GM12878 (cell line): Measurements from ENCODE around the gene MYLK4. TPM values are rescaled to one million over a fixed set of nuclear protein-coding genes. Genes with fewer than 3 reads are reported as not detected.

Experiments used
- ATAC-seq: fragments of 200-7000 bp; cut with Tn5 transposase; 3 replicates; pipeline ENCODE4 v1.9.1; 2020; ENCODE audit warnings: mild to moderate bottlenecking, moderate library complexity
- BruUV-seq: library from RNA; stranded (reverse); fragments of 400-500 nt; replicated peaks from 2 replicates; lab custom pipeline; 2021; lab: Mats Ljungman, UMichigan
- CTCF ChIA-PET: fragments of 300-600 bp; sonication (Branson Sonifier 250); formaldehyde crosslinking; extraction: SDS; loops from one replicate; lab custom pipeline; 2021; ENCODE audit warnings: inconsistent platforms; lab: Yijun Ruan, JAX
- POLR2A ChIA-PET: fragments of 350-600 bp; formaldehyde crosslinking; extraction: SDS; loops from one replicate; lab custom pipeline; 2021; ENCODE audit warnings: inconsistent platforms; lab: Charles Lee
- RAD21 ChIA-PET: fragments of 300-600 bp; sonication (Branson Sonifier 250); formaldehyde crosslinking; loops from one replicate; lab custom pipeline; 2023; ENCODE audit warnings: antibody characterized with exemption; ENCODE audit not compliant: unreplicated experiment; lab: Charles Lee
- SMC1A ChIA-PET: fragments of 300-600 bp; sonication (Branson Sonifier 250); formaldehyde crosslinking; loops from one replicate; lab custom pipeline; 2023; ENCODE audit not compliant: unreplicated experiment, uncharacterized antibody; lab: Charles Lee
- DNase-seq: peaks from one replicate; pipeline ENCODE4 v3.0.0-alpha.2; 2011; ENCODE audit warnings: low read depth, low spot score
- FAIRE-seq: peaks from 3 replicates; lab custom pipeline; 2011; peaks lifted over from hg19 to GRCh38; lab: Jason Lieb, UNC
- H2AFZ ChIP-seq: 2 replicates; pipeline ENCODE4 v1.6.0; 2011; ENCODE audit warnings: low read depth, low read length, control low read depth; ENCODE audit not compliant: control insufficient read depth
- H3K27ac ChIP-seq: 2 replicates; pipeline ENCODE4 v1.5.1; 2011; ENCODE audit warnings: control low read depth; ENCODE audit not compliant: control insufficient read depth, insufficient read depth
- H3K27me3 ChIP-seq, 2 experiments: replicated peaks in 1 of 2; 2 replicates each; pipeline versions ENCODE4 v1.6.0 to v1.6.1; 2011; ENCODE audit warnings: low read length in 1 of 2; ENCODE audit not compliant: control insufficient read depth in 2 of 2, insufficient read depth in 2 of 2
- H3K36me3 ChIP-seq, 2 experiments: 2 replicates each; pipeline ENCODE4 v1.5.1; 2011; ENCODE audit warnings: low read length in 1 of 2; ENCODE audit not compliant: control insufficient read depth in 2 of 2, insufficient read depth in 2 of 2
- H3K4me1 ChIP-seq: 2 replicates; pipeline ENCODE4 v1.6.1; 2011; ENCODE audit warnings: mild to moderate bottlenecking, low read length, moderate library complexity, mixed read lengths; ENCODE audit not compliant: control insufficient read depth, insufficient read depth
- H3K4me2 ChIP-seq: 2 replicates; pipeline ENCODE4 v1.6.0; 2011; ENCODE audit warnings: control low read depth; ENCODE audit not compliant: control insufficient read depth, insufficient read depth
- H3K4me3 ChIP-seq: fragments of 200-600 bp; sonication (generic); 2 replicates; pipeline ENCODE4 v1.5.1; 2016
- H3K79me2 ChIP-seq: 2 replicates; pipeline ENCODE4 v1.6.0; 2011; ENCODE audit warnings: low read length; ENCODE audit not compliant: control insufficient read depth, insufficient read depth
- H3K9ac ChIP-seq: 2 replicates; pipeline ENCODE4 v1.8.0; 2011; ENCODE audit warnings: low read length, control low read depth, mixed read lengths; ENCODE audit not compliant: control insufficient read depth, insufficient read depth
- H3K9me3 ChIP-seq: replicated peaks from 3 replicates; pipeline ENCODE4 v1.5.1; 2011; ENCODE audit warnings: mild to moderate bottlenecking, low read length; ENCODE audit not compliant: control insufficient read depth, insufficient read depth
- H4K20me1 ChIP-seq: 2 replicates; pipeline ENCODE4 v1.6.0; 2011; ENCODE audit not compliant: control insufficient read depth, insufficient read depth
- ASH2L ChIP-seq: fragments of 300-600, 200-600 bp; sonication (generic); IDR thresholded peaks from 2 replicates; pipeline ENCODE4 v1.6.1; 2017; ENCODE audit warnings: low read depth, mild to moderate bottlenecking, borderline replicate concordance
- ATF7 ChIP-seq: fragments of 450-650 bp; IDR thresholded peaks from 2 replicates; pipeline ENCODE4 v1.6.1; 2016; ENCODE audit warnings: low read depth, mild to moderate bottlenecking
- NRF1 ChIP-seq: conservative IDR thresholded peaks from 2 replicates; pipeline ENCODE4 v1.6.1; 2011; ENCODE audit warnings: mild to moderate bottlenecking, low read depth, low read length, improper control_type of control experiment
- WGBS: methylation state at CpG from one replicate; pipeline ENCODE4 v1.1.6; 2016; ENCODE audit warnings: low lambda C conversion rate; ENCODE audit not compliant: insufficient replicate concordance, insufficient coverage; ENCODE audit errors: missing lambda C conversion rate; 5-methylcytosine and 5-hydroxymethylcytosine counted together
- in situ Hi-C: fragments of 300-500 bp; cut with MboI; formaldehyde crosslinking; loops from 9 replicates; pipeline ENCODE4 v1.14.3; 2018; ENCODE audit warnings: mixed read lengths
- intact Hi-C: fragments of 100-400 bp; cut with micrococcal nuclease; formaldehyde crosslinking; loops from one replicate; pipeline ENCODE4 v1.14.2; 2022; ENCODE audit not compliant: unreplicated experiment
- polyA plus RNA-seq, 11 experiments: library from polyadenylated mRNA; depleted of rRNA in 4 of 11; unstranded in 6 of 11; stranded (reverse) in 5 of 11; fragments of >200 nt; fragmentation: Nextera tagmentation in 4 of 11; fragmentation: Illumina TruSeq in 1 of 11; extraction: Ambion mirVana in 4 of 11; extraction: Trizol in 1 of 11; gene quantifications; 1 replicate in 1 of 11; 2 replicates in 10 of 11; pipeline versions ENCODE4 v1.2.1 to v1.2.3, GENCODE V29; 2011 to 2016; ENCODE audit warnings: inconsistent platforms in 2 of 11, missing spikeins in 2 of 11, low read depth in 1 of 11
- total RNA-seq, 4 experiments: library from RNA; depleted of rRNA in 3 of 4; stranded (reverse); fragments of >200 nt in 3 of 4; fragmentation: Illumina TruSeq in 1 of 4; extraction: Trizol in 1 of 4; gene quantifications; 2 replicates each; pipeline versions ENCODE4 v1.2.1 to v1.2.3, GENCODE V29; 2013 to 2021
- TF ChIP-seq, protein P1 (sequence below): fragments of 450-650 bp; IDR thresholded peaks from 2 replicates; pipeline ENCODE4 v1.6.1; 2017; ENCODE audit warnings: borderline replicate concordance
- TF ChIP-seq, protein P2 (sequence below): fragments of 450-650 bp; IDR thresholded peaks from 2 replicates; pipeline ENCODE4 v1.6.1; 2017; ENCODE audit warnings: mild to moderate bottlenecking, moderate library complexity
- TF ChIP-seq, protein P3 (sequence below): fragments of 450-650 bp; IDR thresholded peaks from 2 replicates; pipeline ENCODE4 v1.6.1; 2016; ENCODE audit warnings: mild to moderate bottlenecking

The MYLK4 gene
- total and polyA plus RNA-seq, 10 of the 15 experiments (the other 5 are each of a cell fraction or from before 2014, with no cell fraction given) = under 0.01 to 0.09 (median 0.05) TPM; not detected in 1

DNA sequence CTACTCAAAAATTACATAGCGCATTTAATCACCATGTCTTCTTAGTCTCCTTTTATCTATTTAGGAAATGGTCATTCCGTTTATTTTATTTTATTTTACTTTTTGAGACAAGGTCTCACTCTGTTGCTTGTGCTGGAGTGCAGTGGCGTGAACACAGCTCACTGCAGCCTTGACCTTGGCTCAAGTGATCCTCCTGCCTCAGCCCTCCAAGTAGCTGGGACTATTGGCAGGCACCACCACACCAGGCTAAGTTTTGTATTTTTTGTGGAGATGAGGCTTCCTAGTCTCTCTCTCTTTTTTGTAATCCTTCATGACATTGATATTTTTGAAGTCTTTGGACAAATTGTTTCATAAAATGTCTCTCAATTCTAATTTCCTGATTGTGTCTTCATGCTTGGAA is 4.7 kb upstream of the MYLK4 start (continued):
- TF ChIP-seq, protein P1, sequence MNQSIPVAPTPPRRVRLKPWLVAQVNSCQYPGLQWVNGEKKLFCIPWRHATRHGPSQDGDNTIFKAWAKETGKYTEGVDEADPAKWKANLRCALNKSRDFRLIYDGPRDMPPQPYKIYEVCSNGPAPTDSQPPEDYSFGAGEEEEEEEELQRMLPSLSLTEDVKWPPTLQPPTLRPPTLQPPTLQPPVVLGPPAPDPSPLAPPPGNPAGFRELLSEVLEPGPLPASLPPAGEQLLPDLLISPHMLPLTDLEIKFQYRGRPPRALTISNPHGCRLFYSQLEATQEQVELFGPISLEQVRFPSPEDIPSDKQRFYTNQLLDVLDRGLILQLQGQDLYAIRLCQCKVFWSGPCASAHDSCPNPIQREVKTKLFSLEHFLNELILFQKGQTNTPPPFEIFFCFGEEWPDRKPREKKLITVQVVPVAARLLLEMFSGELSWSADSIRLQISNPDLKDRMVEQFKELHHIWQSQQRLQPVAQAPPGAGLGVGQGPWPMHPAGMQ = no peak
- no peak for TF ChIP-seq NRF1

DNA sequence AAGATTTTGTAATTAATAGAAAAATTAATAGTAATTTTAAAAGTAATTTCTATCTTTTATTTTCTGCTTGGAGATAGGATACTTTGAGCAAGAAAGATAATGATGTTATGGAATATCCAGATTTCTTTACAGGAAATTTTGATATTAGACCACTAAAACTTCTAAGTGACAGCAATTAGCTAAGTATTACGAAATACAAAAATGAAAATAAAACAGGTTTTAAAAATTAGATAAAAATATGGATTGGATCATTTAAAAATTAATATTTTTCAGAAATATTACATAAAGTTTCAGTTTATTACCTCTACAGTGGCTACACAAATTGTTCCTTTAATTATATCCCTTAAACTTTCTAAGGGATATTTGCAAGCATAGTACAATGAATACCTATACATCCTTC is 4.2 kb upstream of the MYLK4 start:
- Histone ChIP-seq H3K36me3 (no peaks in the 10 kb centered on the region), H3K27ac (no peak overlapping the region), H3K27me3 (peaks cover 2 to 4% of the 10 kb centered on the region in 2 experiments; a peak in 2 of 4 replicates), H3K4me1 (no peaks in the 10 kb centered on the region), H3K4me3 (no peak overlapping the region), H3K79me2 (no peaks in the 10 kb centered on the region), H3K9ac (no peak overlapping the region), H3K4me2 (no peak overlapping the region), H4K20me1 (no peaks in the 10 kb centered on the region), H3K9me3 (no peaks in the 10 kb centered on the region), H2AFZ (no peak overlapping the region)
- no TSS peak for BruUV-seq
- intact Hi-C loops = no loop called here
- POLR2A ChIA-PET = no interaction called here
- RAD21 ChIA-PET = interaction anchor here (0.6 kb wide), 1 partner anchor 312 kb away, joined by 4 read pairs; no protein-coding TSS in a partner anchor
- FAIRE-seq (no peak), ATAC-seq (no peak), DNase-seq (no peak)
- WGBS = 0% methylated on average over 1 of the region's 1 CpG
- SMC1A ChIA-PET = interaction anchor here (1.6 kb wide), 1 partner anchor 21 kb away, joined by 5 read pairs; no protein-coding TSS in a partner anchor
- TF ChIP-seq ASH2L (no peak), ATF7 (no peak)
- TF ChIP-seq, protein P2, sequence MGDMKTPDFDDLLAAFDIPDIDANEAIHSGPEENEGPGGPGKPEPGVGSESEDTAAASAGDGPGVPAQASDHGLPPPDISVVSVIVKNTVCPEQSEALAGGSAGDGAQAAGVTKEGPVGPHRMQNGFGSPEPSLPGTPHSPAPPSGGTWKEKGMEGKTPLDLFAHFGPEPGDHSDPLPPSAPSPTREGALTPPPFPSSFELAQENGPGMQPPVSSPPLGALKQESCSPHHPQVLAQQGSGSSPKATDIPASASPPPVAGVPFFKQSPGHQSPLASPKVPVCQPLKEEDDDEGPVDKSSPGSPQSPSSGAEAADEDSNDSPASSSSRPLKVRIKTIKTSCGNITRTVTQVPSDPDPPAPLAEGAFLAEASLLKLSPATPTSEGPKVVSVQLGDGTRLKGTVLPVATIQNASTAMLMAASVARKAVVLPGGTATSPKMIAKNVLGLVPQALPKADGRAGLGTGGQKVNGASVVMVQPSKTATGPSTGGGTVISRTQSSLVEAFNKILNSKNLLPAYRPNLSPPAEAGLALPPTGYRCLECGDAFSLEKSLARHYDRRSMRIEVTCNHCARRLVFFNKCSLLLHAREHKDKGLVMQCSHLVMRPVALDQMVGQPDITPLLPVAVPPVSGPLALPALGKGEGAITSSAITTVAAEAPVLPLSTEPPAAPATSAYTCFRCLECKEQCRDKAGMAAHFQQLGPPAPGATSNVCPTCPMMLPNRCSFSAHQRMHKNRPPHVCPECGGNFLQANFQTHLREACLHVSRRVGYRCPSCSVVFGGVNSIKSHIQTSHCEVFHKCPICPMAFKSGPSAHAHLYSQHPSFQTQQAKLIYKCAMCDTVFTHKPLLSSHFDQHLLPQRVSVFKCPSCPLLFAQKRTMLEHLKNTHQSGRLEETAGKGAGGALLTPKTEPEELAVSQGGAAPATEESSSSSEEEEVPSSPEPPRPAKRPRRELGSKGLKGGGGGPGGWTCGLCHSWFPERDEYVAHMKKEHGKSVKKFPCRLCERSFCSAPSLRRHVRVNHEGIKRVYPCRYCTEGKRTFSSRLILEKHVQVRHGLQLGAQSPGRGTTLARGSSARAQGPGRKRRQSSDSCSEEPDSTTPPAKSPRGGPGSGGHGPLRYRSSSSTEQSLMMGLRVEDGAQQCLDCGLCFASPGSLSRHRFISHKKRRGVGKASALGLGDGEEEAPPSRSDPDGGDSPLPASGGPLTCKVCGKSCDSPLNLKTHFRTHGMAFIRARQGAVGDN = no peak
- TF ChIP-seq, protein P3, sequence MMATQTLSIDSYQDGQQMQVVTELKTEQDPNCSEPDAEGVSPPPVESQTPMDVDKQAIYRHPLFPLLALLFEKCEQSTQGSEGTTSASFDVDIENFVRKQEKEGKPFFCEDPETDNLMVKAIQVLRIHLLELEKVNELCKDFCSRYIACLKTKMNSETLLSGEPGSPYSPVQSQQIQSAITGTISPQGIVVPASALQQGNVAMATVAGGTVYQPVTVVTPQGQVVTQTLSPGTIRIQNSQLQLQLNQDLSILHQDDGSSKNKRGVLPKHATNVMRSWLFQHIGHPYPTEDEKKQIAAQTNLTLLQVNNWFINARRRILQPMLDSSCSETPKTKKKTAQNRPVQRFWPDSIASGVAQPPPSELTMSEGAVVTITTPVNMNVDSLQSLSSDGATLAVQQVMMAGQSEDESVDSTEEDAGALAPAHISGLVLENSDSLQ = no peak
- in situ Hi-C loops = loop anchor here (10.0 kb wide), 1 partner anchor 1160 kb away; no protein-coding TSS in a partner anchor
- CTCF ChIA-PET = no interaction called here
